Suppressor macrophage treated with lipopolysaccharide for 1 hour (primary cell): ENCODE measurements around the gene PATJ.
"Not testable (repeated sequence)": the region's sequence is repeated elsewhere in the genome, so short reads cannot be mapped to it uniquely, and the experiment has no call there.

Experiments used
- DNase-seq, 3 donors: peaks; one replicate each; pipeline ENCODE4 v3.0.0-alpha.2; 2020 to 2022

The PATJ gene

GRCh38 chr1:61743716-61744580 is 1.7 kb downstream of the PATJ start:
- DNase-seq: no peak

- no peak for DNase-seq
Observed at GRCh38 chr1:61746813-61747212, 4.5 kb downstream of the PATJ start.

- DNase-seq: no peak
Observed at GRCh38 chr1:61748566-61748965, 6.3 kb downstream of the PATJ start.

GRCh38 chr1:61749574-61749973 is 7.3 kb downstream of the PATJ start:
- DNase-seq: no peak

GRCh38 chr1:61752921-61753389 is 10.7 kb downstream of the PATJ start:
- no peak for DNase-seq

GRCh38 chr1:61753998-61754508 is 11.8 kb downstream of the PATJ start:
- DNase-seq: no peak

GRCh38 chr1:61754545-61754944 is 12.3 kb downstream of the PATJ start:
- no peak for DNase-seq

- DNase-seq: no peak
Observed at GRCh38 chr1:61756773-61757172, 14.5 kb downstream of the PATJ start.

GRCh38 chr1:61757950-61758349 is 15.7 kb downstream of the PATJ start:
- DNase-seq: no peak

GRCh38 chr1:61770131-61770530 is 27.9 kb downstream of the PATJ start:
- no peak for DNase-seq

GRCh38 chr1:61776091-61776490 is 33.8 kb downstream of the PATJ start:
- DNase-seq: no peak

GRCh38 chr1:61779231-61779630 is 37.0 kb downstream of the PATJ start:
- DNase-seq: no peak

- no peak for DNase-seq
Observed at GRCh38 chr1:61781151-61781550, 38.9 kb downstream of the PATJ start.

- DNase-seq: no peak
Observed at GRCh38 chr1:61782771-61783170, 40.5 kb downstream of the PATJ start.

- no peak for DNase-seq
Observed at GRCh38 chr1:61784726-61785125, 42.4 kb downstream of the PATJ start.

GRCh38 chr1:61790837-61791236 is 48.6 kb downstream of the PATJ start:
- DNase-seq: no peak

GRCh38 chr1:61797045-61797755 is 54.9 kb downstream of the PATJ start:
- DNase-seq: no peak

GRCh38 chr1:61801047-61801446 is 58.8 kb downstream of the PATJ start:
- DNase-seq: not testable (repeated sequence)

GRCh38 chr1:61807606-61808140 is 65.4 kb downstream of the PATJ start:
- no peak for DNase-seq

- no peak for DNase-seq
Observed at GRCh38 chr1:61808321-61808720, 66.0 kb downstream of the PATJ start.

- DNase-seq: no peak
Observed at GRCh38 chr1:61808968-61809367, 66.7 kb downstream of the PATJ start.

GRCh38 chr1:61812916-61813315 is 70.6 kb downstream of the PATJ start:
- DNase-seq: peak in 2 of 3 donors; percentile 11 to 18

- no peak for DNase-seq
Observed at GRCh38 chr1:61816191-61816590, 73.9 kb downstream of the PATJ start.

- DNase-seq: peak in 1 of 3 donors; percentile 4
Observed at GRCh38 chr1:61818992-61819391, 76.7 kb downstream of the PATJ start.
